ENCODE results near the gene RUNX2.

Gene RUNX2

GRCh38 chr6:45675634-45676033 is 347.5 kb downstream of the RUNX2 start:
- H3K4me2 ChIP-seq, result peak overlapping the region; percentile 4 to 94 (median 89); a peak in 18 of 22 replicates
- peaks cover 6 to 18% (median 12%) of the 10 kb centered on the region in 11 experiments for H3K9me3 ChIP-seq (replicated peaks in 1 of 11)
- H3K9ac ChIP-seq, result no peak overlapping the region
- H3K4me3 ChIP-seq, result no peak overlapping the region
- no peaks in the 10 kb centered on the region for H3K27me3 ChIP-seq
- no peaks in the 10 kb centered on the region for H3K36me3 ChIP-seq
- TF ChIP-seq Cebpa-rat (IDR thresholded peaks at IDR 0.05), result no peak
- peak overlapping the region in 5 of 11 experiments; percentile 1 to 91 (median 30); a peak in 7 of 22 replicates for H3K27ac ChIP-seq
- H3K4me1 ChIP-seq, result peaks cover 44 to 50% (median 47%) of the 10 kb centered on the region in 10 experiments
- peaks cover 0 to 4% (median 0%) of the 10 kb centered on the region in 11 experiments; a peak in 2 of 22 replicates for H4K20me1 ChIP-seq

- Histone ChIP-seq H3K4me1 (peaks cover 44 to 50% (median 47%) of the 10 kb centered on the region in 10 experiments), H4K20me1 (peaks cover 0 to 4% (median 0%) of the 10 kb centered on the region in 11 experiments; a peak in 2 of 22 replicates), H3K9ac (peak overlapping the region in 3 of 11 experiments; percentile 73 to 80 (median 73); a peak in 2 of 22 replicates), H3K36me3 (no peaks in the 10 kb centered on the region), H3K9me3 (replicated peaks in 1 of 11) (peaks cover 14 to 25% (median 19%) of the 10 kb centered on the region in 11 experiments), H3K27me3 (no peaks in the 10 kb centered on the region), H3K4me3 (no peak overlapping the region), H3K27ac (peak overlapping the region in 5 of 11 experiments; percentile 30 to 91 (median 79); a peak in 8 of 22 replicates), H3K4me2 (peak overlapping the region; percentile 82 to 94 (median 89))
- TF ChIP-seq Cebpa-rat (IDR thresholded peaks at IDR 0.05), result no peak
Observed at GRCh38 chr6:45676380-45676779, 348.2 kb downstream of the RUNX2 start.

GRCh38 chr6:45677381-45678284 is 349.5 kb downstream of the RUNX2 start:
- Histone ChIP-seq H3K36me3 (no peaks in the 10 kb centered on the region), H3K4me3 (peak overlapping the region in 8 of 10 experiments; percentile 6 to 50 (median 24); a peak in 8 of 20 replicates), H3K9ac (peak overlapping the region in 9 of 11 experiments; percentile 36 to 80 (median 59); a peak in 18 of 22 replicates), H3K4me1 (peaks cover 45 to 60% (median 52%) of the 10 kb centered on the region in 10 experiments), H4K20me1 (peaks cover 0 to 4% (median 0%) of the 10 kb centered on the region in 11 experiments; a peak in 2 of 22 replicates), H3K4me2 (peak overlapping the region; percentile 82 to 94 (median 89)), H3K9me3 (replicated peaks in 1 of 11) (peaks cover 26 to 38% (median 31%) of the 10 kb centered on the region in 11 experiments), H3K27ac (peak overlapping the region in 10 of 11 experiments; percentile 35 to 91 (median 73); a peak in 20 of 22 replicates), H3K27me3 (no peaks in the 10 kb centered on the region)
- peak in 1 of 11 experiments; percentile 38; a peak in 1 of 22 replicates for TF ChIP-seq Cebpa-rat (IDR thresholded peaks at IDR 0.05)

- Histone ChIP-seq H3K4me2 (peak overlapping the region; percentile 82 to 94 (median 89)), H3K4me3 (peak overlapping the region in 1 of 10 experiments; percentile 7; a peak in 3 of 20 replicates), H3K9me3 (replicated peaks in 1 of 11) (peaks cover 32 to 42% (median 36%) of the 10 kb centered on the region in 11 experiments), H3K4me1 (peaks cover 45 to 61% (median 53%) of the 10 kb centered on the region in 10 experiments), H3K27ac (peak overlapping the region in 10 of 11 experiments; percentile 35 to 91 (median 73); a peak in 20 of 22 replicates), H3K36me3 (no peaks in the 10 kb centered on the region), H4K20me1 (peaks cover 0 to 4% (median 0%) of the 10 kb centered on the region in 11 experiments; a peak in 2 of 22 replicates), H3K27me3 (no peaks in the 10 kb centered on the region), H3K9ac (peak overlapping the region in 9 of 11 experiments; percentile 35 to 73 (median 59); a peak in 16 of 22 replicates)
- TF ChIP-seq Cebpa-rat (IDR thresholded peaks at IDR 0.05), result no peak
Observed at GRCh38 chr6:45678285-45678607, 350.1 kb downstream of the RUNX2 start.

GRCh38 chr6:45679163-45679562 is 351.0 kb downstream of the RUNX2 start:
- H3K9ac ChIP-seq, result no peak overlapping the region
- peaks cover 45 to 61% (median 53%) of the 10 kb centered on the region in 10 experiments for H3K4me1 ChIP-seq
- peak overlapping the region in 2 of 11 experiments; percentile 81 to 91; a peak in 4 of 22 replicates for H3K27ac ChIP-seq
- peak overlapping the region; percentile 82 to 94 (median 89); a peak in 21 of 22 replicates for H3K4me2 ChIP-seq
- H4K20me1 ChIP-seq, result peaks cover 0 to 4% (median 0%) of the 10 kb centered on the region in 11 experiments; a peak in 2 of 22 replicates
- peaks cover 33 to 50% (median 40%) of the 10 kb centered on the region in 11 experiments for H3K9me3 ChIP-seq (replicated peaks in 1 of 11)
- H3K36me3 ChIP-seq, result no peaks in the 10 kb centered on the region
- no peak overlapping the region for H3K4me3 ChIP-seq
- no peak for TF ChIP-seq Cebpa-rat (IDR thresholded peaks at IDR 0.05)
- no peaks in the 10 kb centered on the region for H3K27me3 ChIP-seq

- peak overlapping the region in 10 of 11 experiments; percentile 82 to 94 (median 89); a peak in 18 of 22 replicates for H3K4me2 ChIP-seq
- TF ChIP-seq Cebpa-rat (IDR thresholded peaks at IDR 0.05), result no peak
- H3K27me3 ChIP-seq, result no peaks in the 10 kb centered on the region
- no peak overlapping the region for H3K4me3 ChIP-seq
- H3K9me3 ChIP-seq (replicated peaks in 1 of 11), result peaks cover 33 to 50% (median 40%) of the 10 kb centered on the region in 11 experiments
- peaks cover 0 to 4% (median 0%) of the 10 kb centered on the region in 11 experiments; a peak in 2 of 22 replicates for H4K20me1 ChIP-seq
- H3K4me1 ChIP-seq, result peaks cover 45 to 61% (median 53%) of the 10 kb centered on the region in 10 experiments
- H3K9ac ChIP-seq, result no peak overlapping the region
- peak overlapping the region in 3 of 11 experiments; percentile 8 to 91 (median 81); a peak in 2 of 22 replicates for H3K27ac ChIP-seq
- no peaks in the 10 kb centered on the region for H3K36me3 ChIP-seq
Observed at GRCh38 chr6:45679631-45680030, 351.5 kb downstream of the RUNX2 start.

GRCh38 chr6:45681860-45682511 is 353.9 kb downstream of the RUNX2 start:
- H3K27ac ChIP-seq, result peak overlapping the region in 10 of 11 experiments; percentile 27 to 80 (median 63); a peak in 19 of 22 replicates
- peak overlapping the region in 2 of 11 experiments; percentile 23 to 40; a peak in 1 of 22 replicates for H3K9ac ChIP-seq
- H3K9me3 ChIP-seq (replicated peaks in 1 of 11), result peaks cover 33 to 50% (median 42%) of the 10 kb centered on the region in 11 experiments
- H3K4me3 ChIP-seq, result 0 out of 20 replicates have a peak overlapping the region, but pooled peaks of 1 of the 10 experiments have one; percentile 0
- H3K27me3 ChIP-seq, result peaks cover 0 to under 1% (median 0%) of the 10 kb centered on the region in 11 experiments; a peak in 1 of 22 replicates
- peak overlapping the region; percentile 1 to 59 (median 23); a peak in 15 of 22 replicates for H3K4me2 ChIP-seq
- peaks cover 0 to 4% (median 0%) of the 10 kb centered on the region in 11 experiments; a peak in 2 of 22 replicates for H4K20me1 ChIP-seq
- H3K36me3 ChIP-seq, result no peaks in the 10 kb centered on the region
- peaks cover 29 to 46% (median 39%) of the 10 kb centered on the region in 10 experiments for H3K4me1 ChIP-seq
- peak in 5 of 11 experiments; percentile 18 to 59 (median 49); a peak in 4 of 22 replicates for TF ChIP-seq Cebpa-rat (IDR thresholded peaks at IDR 0.05)

GRCh38 chr6:45684476-45684875 is 356.3 kb downstream of the RUNX2 start:
- Histone ChIP-seq H3K27ac (no peak overlapping the region), H3K4me2 (no peak overlapping the region), H3K9ac (no peak overlapping the region), H3K4me3 (no peak overlapping the region), H3K27me3 (peaks cover 0 to 4% (median 0%) of the 10 kb centered on the region in 11 experiments; a peak in 3 of 22 replicates), H3K4me1 (peaks cover 16 to 36% (median 29%) of the 10 kb centered on the region in 10 experiments; a peak in 19 of 20 replicates), H3K36me3 (no peaks in the 10 kb centered on the region), H3K9me3 (replicated peaks in 1 of 11) (peaks cover 33 to 45% (median 38%) of the 10 kb centered on the region in 11 experiments), H4K20me1 (no peaks in the 10 kb centered on the region; a peak in 1 of 22 replicates)
- TF ChIP-seq Cebpa-rat (IDR thresholded peaks at IDR 0.05), result no peak

All from BLaER1 treated with 17β-estradiol and CSF1 and Interleukin-3, amounts not matched to agents 10 nM and 100 nM (cell line).